Measurements from ENCODE around the gene SLC25A15.
A peak's percentile ranks its signal among the peaks of the same experiment; 100 is the strongest.

DNA sequence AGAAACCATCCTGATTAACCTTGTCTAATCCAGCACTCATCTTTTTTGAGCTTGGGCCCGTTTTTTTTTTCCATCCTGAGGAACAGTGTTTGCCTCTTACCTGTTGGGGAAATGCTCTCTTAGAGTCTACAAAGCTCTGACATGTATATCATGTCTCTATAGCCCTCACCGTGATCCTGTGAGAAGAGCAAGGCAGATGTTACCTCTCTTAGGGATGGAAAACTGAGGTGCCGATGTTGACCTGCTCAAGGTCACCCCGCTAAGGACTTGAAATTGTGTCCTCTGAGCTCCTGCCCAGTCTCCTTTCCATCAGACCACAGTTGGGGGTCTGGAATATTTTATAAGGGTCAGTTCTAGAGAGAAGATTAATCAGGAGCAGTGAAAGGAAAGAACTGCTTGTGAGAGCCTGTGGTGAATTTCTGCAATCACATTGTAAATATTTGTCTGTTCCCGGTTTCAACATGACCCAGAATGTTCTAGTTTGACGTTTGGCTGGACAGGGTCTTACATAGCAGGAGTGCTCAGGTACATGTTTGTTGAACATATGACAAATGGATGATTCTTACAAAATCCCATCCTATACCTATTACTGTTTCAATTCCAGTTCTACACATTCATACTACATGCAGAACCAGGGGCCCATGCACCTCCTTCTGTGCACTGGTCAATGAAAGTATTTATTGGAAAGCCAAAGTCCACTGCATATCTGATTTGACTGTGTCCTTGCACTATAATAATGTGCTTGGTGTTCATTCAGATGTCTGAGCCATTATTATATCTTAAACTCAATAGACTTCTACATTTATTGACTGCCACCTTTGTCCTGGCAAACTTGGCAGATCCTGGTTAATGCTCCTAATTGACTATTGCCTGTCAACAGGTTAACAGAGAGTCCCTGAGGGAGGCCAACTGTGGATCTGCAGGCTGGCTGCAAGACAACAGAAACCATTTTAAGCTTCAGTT is 12.1 kb downstream of the SLC25A15 start:
- TF ChIP-seq, protein P1, sequence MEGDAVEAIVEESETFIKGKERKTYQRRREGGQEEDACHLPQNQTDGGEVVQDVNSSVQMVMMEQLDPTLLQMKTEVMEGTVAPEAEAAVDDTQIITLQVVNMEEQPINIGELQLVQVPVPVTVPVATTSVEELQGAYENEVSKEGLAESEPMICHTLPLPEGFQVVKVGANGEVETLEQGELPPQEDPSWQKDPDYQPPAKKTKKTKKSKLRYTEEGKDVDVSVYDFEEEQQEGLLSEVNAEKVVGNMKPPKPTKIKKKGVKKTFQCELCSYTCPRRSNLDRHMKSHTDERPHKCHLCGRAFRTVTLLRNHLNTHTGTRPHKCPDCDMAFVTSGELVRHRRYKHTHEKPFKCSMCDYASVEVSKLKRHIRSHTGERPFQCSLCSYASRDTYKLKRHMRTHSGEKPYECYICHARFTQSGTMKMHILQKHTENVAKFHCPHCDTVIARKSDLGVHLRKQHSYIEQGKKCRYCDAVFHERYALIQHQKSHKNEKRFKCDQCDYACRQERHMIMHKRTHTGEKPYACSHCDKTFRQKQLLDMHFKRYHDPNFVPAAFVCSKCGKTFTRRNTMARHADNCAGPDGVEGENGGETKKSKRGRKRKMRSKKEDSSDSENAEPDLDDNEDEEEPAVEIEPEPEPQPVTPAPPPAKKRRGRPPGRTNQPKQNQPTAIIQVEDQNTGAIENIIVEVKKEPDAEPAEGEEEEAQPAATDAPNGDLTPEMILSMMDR (IDR thresholded peaks at IDR 0.05): no peak
- TF ChIP-seq POLR2AphosphoS5 (IDR thresholded peaks at IDR 0.05): peak; percentile 30

All from prostate gland (tissue), 2 donors.